Retinal pigment epithelial cell (primary cell): Measurements from ENCODE around the gene RSPO3.
A peak's percentile ranks its signal among the peaks of the same experiment; 100 is the strongest.

ENCODE experiments used
- DNase-seq: peaks from one replicate; pipeline ENCODE4 v3.0.0-alpha.2; 2010; ENCODE audit warnings: low read depth
- H3K4me3 ChIP-seq: 2 replicates; pipeline ENCODE4 v1.5.1; 2011; ENCODE audit warnings: mild to moderate bottlenecking, low read length, control low read depth, moderate library complexity
- TF ChIP-seq, protein P1 (sequence below): conservative IDR thresholded peaks from 2 replicates; pipeline ENCODE4 v1.5.1; 2011; ENCODE audit warnings: low read depth, low read length, control low read depth, inconsistent platforms

Gene RSPO3

GRCh38 chr6:127119102-127120022 is 891 bp downstream of the RSPO3 start:
- no peak for DNase-seq
- H3K4me3 ChIP-seq: peak overlapping the region; percentile 55
- TF ChIP-seq, protein P1, sequence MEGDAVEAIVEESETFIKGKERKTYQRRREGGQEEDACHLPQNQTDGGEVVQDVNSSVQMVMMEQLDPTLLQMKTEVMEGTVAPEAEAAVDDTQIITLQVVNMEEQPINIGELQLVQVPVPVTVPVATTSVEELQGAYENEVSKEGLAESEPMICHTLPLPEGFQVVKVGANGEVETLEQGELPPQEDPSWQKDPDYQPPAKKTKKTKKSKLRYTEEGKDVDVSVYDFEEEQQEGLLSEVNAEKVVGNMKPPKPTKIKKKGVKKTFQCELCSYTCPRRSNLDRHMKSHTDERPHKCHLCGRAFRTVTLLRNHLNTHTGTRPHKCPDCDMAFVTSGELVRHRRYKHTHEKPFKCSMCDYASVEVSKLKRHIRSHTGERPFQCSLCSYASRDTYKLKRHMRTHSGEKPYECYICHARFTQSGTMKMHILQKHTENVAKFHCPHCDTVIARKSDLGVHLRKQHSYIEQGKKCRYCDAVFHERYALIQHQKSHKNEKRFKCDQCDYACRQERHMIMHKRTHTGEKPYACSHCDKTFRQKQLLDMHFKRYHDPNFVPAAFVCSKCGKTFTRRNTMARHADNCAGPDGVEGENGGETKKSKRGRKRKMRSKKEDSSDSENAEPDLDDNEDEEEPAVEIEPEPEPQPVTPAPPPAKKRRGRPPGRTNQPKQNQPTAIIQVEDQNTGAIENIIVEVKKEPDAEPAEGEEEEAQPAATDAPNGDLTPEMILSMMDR: no peak

DNA sequence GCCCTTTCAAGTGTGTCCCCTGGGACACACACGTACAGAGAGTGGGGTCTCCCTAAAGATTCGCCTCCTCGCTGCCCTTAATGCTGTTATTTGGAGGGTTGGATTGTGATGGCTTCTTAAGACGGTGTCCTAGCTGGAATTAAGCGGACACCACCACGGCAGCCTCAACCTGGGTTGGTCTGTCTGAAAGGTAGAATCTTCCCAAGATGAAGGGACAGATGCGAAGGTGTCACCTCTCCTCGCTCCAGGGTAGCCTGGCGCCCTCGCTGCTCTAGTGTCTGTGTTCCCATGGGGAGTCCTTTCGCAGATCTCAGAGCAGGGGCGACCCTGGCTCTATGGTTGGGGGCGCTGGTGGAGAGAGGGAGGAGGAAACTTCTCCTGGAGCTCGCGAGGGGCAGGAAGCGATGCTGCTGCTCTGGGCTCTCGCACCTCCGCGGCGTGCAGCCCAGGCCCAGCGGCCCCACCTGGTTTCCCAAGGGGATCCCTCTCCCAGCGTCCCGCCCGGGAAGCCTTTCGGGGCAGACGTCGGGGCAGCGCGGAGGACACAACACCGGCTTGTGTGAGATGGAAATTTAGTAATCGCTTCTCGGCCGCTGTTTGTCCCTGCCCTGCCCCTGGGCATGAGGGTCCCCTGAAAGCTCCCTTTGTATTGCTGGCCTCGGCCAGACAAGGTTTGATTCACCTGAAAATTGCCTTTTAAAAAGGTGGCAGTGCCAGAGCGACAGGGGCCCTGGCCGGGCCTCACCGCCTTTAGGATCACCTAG is 1.7 kb downstream of the RSPO3 start:
- no peak for DNase-seq
- peak overlapping the region; percentile 55 for H3K4me3 ChIP-seq
- TF ChIP-seq, protein P1: no peak

- DNase-seq: peak; percentile 43
- TF ChIP-seq, protein P1: peak; percentile 92
- H3K4me3 ChIP-seq: peak overlapping the region; percentile 55
Measured at GRCh38 chr6:127120787-127121636, 2.5 kb downstream of the RSPO3 start.

GRCh38 chr6:127121637-127121960 is 3.1 kb downstream of the RSPO3 start:
- no peak for DNase-seq
- TF ChIP-seq, protein P1: no peak
- no peak overlapping the region for H3K4me3 ChIP-seq

DNA sequence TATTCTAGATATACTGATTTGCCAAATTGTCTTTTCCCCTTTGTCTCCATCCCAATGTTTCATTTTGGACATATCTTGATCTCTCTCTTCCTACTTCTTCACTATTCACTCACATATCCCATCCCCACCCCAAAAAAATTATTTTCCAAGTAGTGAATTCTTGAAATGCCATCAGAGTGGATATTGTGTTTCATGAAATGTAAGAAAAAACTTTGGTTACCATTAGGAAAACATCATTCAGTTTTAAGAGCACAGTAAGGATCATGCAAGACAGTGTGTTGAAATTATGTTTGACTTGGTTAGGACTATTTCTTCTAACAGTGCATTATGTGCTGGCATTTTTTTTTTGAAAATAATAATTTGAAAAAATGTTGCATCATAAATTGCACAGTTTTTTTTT is 5.7 kb downstream of the RSPO3 start:
- TF ChIP-seq, protein P1: no peak
- no peak for DNase-seq
- no peak overlapping the region for H3K4me3 ChIP-seq

DNA sequence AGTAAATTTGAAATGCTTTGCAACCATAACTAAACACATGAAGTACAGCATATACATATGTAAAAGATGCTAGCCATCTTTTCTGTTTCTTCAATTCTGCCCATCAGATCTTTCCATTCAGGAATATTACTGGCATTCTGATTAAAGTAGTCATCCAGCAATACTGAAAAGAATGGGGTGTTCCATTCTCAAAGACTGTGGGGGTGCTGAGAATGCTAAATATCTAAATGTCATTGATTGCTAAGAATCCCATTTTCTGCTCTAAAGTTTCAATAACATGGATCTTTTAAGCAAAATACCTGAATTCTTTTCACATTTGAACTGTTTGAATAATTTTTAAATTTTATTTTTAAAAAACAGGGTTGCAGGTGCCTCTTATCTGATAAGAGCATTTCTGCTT is 6.2 kb downstream of the RSPO3 start:
- no peak overlapping the region for H3K4me3 ChIP-seq
- no peak for DNase-seq
- TF ChIP-seq, protein P1: no peak
